Psoas muscle (tissue), 8 donors: ENCODE data around the gene MEIS1. TPM values are rescaled to one million over a fixed set of nuclear protein-coding genes. Genes with fewer than 3 reads are reported as not detected.

ENCODE experiments used
- ATAC-seq, 4 donors: fragments of 200-7000 bp; cut with Tn5 transposase; one replicate each; pipeline ENCODE4 v1.9.1; 2020; ENCODE audit warnings: moderate library complexity in 3 of 4, mild to moderate bottlenecking in 2 of 4
- DNase-seq, 2 donors: peaks; one replicate each; pipeline ENCODE4 v3.0.0-alpha.2; 2020
- H3K27ac ChIP-seq: fragments of 200-600 bp; one replicate; pipeline ENCODE4 v1.8.0; 2022
- H3K27me3 ChIP-seq, 3 donors: fragments of 200-600 bp in 1 of 3; one replicate each; pipeline versions ENCODE4 v1.6.1 to v1.8.0; 2013 to 2022; ENCODE audit warnings: low read length in 2 of 3, mild to moderate bottlenecking in 2 of 3, moderate library complexity in 1 of 3; ENCODE audit not compliant: insufficient read depth in 3 of 3
- H3K36me3 ChIP-seq, 2 donors: fragments of 200-600 bp in 1 of 2; one replicate each; pipeline versions ENCODE4 v1.6.1 to v1.8.0; 2013 to 2022; ENCODE audit warnings: low read depth in 1 of 2, mild to moderate bottlenecking in 1 of 2, moderate library complexity in 1 of 2; ENCODE audit not compliant: insufficient read depth in 1 of 2
- H3K4me1 ChIP-seq: fragments of 200-600 bp; one replicate; pipeline ENCODE4 v1.8.0; 2022
- H3K4me3 ChIP-seq: fragments of 200-600 bp; one replicate; pipeline ENCODE4 v1.8.0; 2022; ENCODE audit warnings: mild to moderate bottlenecking
- H3K9me3 ChIP-seq: fragments of 200-600 bp; one replicate; pipeline ENCODE4 v1.8.0; 2022
- CTCF ChIP-seq: fragments of 200-600 bp; IDR thresholded peaks from one replicate; pipeline ENCODE4 v1.8.0; 2022; ENCODE audit warnings: antibody characterized with exemption
- WGBS, 3 donors: extraction: QIAGEN DNeasy Blood & Tissue Kit; methylation state at CpG; one replicate each; pipeline versions ENCODE4 v1.1.6 to v1.1.7; 2013; 5-methylcytosine and 5-hydroxymethylcytosine counted together
- intact Hi-C, 2 donors: fragments of 100-400 bp; cut with DNase I; formaldehyde crosslinking; loops; one replicate each; pipeline versions ENCODE4 v1.11.0 to v1.14.2; 2022
- polyA plus RNA-seq, 3 donors: library from polyadenylated mRNA; stranded (reverse); fragments of 200-250 nt; gene quantifications; one replicate each; pipeline ENCODE4 v1.2.3, GENCODE V29; 2013
- total RNA-seq, 4 donors: library from RNA; stranded (reverse); fragmentation: NEBNext Ultra II Directional in 2 of 4; extraction: Animal tissue kit (Norgen Biotek cat#: 25700) in 2 of 4; gene quantifications; one replicate each; pipeline versions ENCODE4 v1.2.1 to v1.2.4, GENCODE V29; 2021 to 2023
- donor health status: healthy with polysubstance abuse.
- donor health status: DM: no; HTN: no; CAD: no; lungs with moderate emphysema.
- donor health status: Bipolar disorder and iron deficiency.
- donor health status: healthy.
- donor health status: DM: yes; HTN: yes; CAD: no.
- donor health status: DM: no; HTN: no; CAD: no.
- donor health status: DM: no; HTN: no; CAD: no.
- donor health status: DM: yes; HTN: yes; CAD: no.

MEIS1 gene
- total and polyA plus RNA-seq, 7 donors = 0.77 to 6.8 (median 2.1) TPM

- TF ChIP-seq CTCF = no peak
- Histone ChIP-seq H3K4me1 (peaks cover 19% of the 10 kb centered on the region), H3K27ac (no peak overlapping the region), H3K9me3 (no peaks in the 10 kb centered on the region), H3K27me3 (peaks cover 5 to 94% (median 46%) of the 10 kb centered on the region in 3 donors), H3K36me3 (no peaks in the 10 kb centered on the region), H3K4me3 (no peak overlapping the region)
- DNase-seq = no peak
- 21 to 25% (median 24%) methylated on average over 10 of the region's 10 CpGs for WGBS, 3 donors
- intact Hi-C loops = loop anchor here in 1 of 2 donors (10.0 kb wide), 1 partner anchor 1264 kb away; no protein-coding TSS in a partner anchor
- no peak for ATAC-seq
These were observed 145.5 kb downstream of the MEIS1 start for GRCh38 chr2:66580166-66581049.

GRCh38 chr2:66581339-66582103, 146.6 kb downstream of the MEIS1 start:
- Histone ChIP-seq H3K36me3 (no peaks in the 10 kb centered on the region), H3K9me3 (no peaks in the 10 kb centered on the region), H3K4me3 (no peak overlapping the region), H3K27me3 (peaks cover 5 to 94% (median 42%) of the 10 kb centered on the region in 3 donors), H3K4me1 (peaks cover 8% of the 10 kb centered on the region), H3K27ac (no peak overlapping the region)
- no peak for TF ChIP-seq CTCF
- WGBS, 3 donors = 4 to 6% (median 5%) methylated on average over 56 to 57 of the region's 57 CpGs
- DNase-seq (peak; percentile 33 to 49), ATAC-seq (peak in 1 of 4 donors; percentile 22)
- intact Hi-C loops = loop anchor here in 1 of 2 donors (10.0 kb wide), 1 partner anchor 1263 kb away; no protein-coding TSS in a partner anchor

GRCh38 chr2:66582104-66582986, 147.4 kb downstream of the MEIS1 start:
- intact Hi-C loops = loop anchor here in 1 of 2 donors (10.0 kb wide), 1 partner anchor 1262 kb away; no protein-coding TSS in a partner anchor

More at GRCh38 chr2:66582104-66582986, 147.4 kb downstream of the MEIS1 start:
- no peak overlapping the region for H3K4me3 ChIP-seq
- H3K27me3 ChIP-seq = peaks cover 5 to 86% (median 36%) of the 10 kb centered on the region in 3 donors
- peaks cover 6% of the 10 kb centered on the region for H3K4me1 ChIP-seq
- WGBS, 3 donors = 23 to 29% (median 24%) methylated on average over 36 of the region's 36 CpGs
- DNase-seq (peak in 1 of 2 donors; percentile 14), ATAC-seq (no peak)
- no peak for TF ChIP-seq CTCF
- no peaks in the 10 kb centered on the region for H3K36me3 ChIP-seq
- no peak overlapping the region for H3K27ac ChIP-seq
- no peaks in the 10 kb centered on the region for H3K9me3 ChIP-seq
